ENCODE measurements around the gene AMFR. TPM values are rescaled to one million over a fixed set of nuclear protein-coding genes. Genes with fewer than 3 reads are reported as not detected.

AMFR gene
- total and polyA plus RNA-seq, 8 donors, result 16.8 to 254 (median 68.2) TPM

- intact Hi-C loops (cut with DNase I; ENCODE audit: low total_unique reads), result no loop called here
- no peaks in the 10 kb centered on the region for H3K27me3 ChIP-seq
These were observed 55.0 kb downstream of the AMFR start for GRCh38 chr16:56370185-56370874.

GRCh38 chr16:56369202-56369601, 56.1 kb downstream of the AMFR start:
- Histone ChIP-seq H3K4me1 (peaks cover 0 to 49% (median 30%) of the 10 kb centered on the region in 4 donors), H3K27ac (peak overlapping the region in 4 of 5 donors; percentile 21 to 68 (median 50)), H3K36me3 (peaks cover 13 to 60% (median 46%) of the 10 kb centered on the region in 4 donors), H3K4me3 (no peak overlapping the region), H3K9me3 (no peaks in the 10 kb centered on the region), H3K27me3 (no peaks in the 10 kb centered on the region)
- DNase-seq, result peak in 1 of 2 donors; percentile 80
- TF ChIP-seq POLR2A (IDR thresholded peaks at IDR 0.05) (no peak), CTCF (IDR thresholded peaks at IDR 0.05) (no peak), POLR2AphosphoS5 (IDR thresholded peaks at IDR 0.05) (no peak), EP300 (IDR thresholded peaks at IDR 0.05) (no peak)
- 74 to 88% (median 80%) methylated on average over 5 of the region's 5 CpGs for WGBS, 5 donors
- intact Hi-C loops (cut with DNase I; ENCODE audit: low total_unique reads), result no loop called here

More at GRCh38 chr16:56370185-56370874, 55.0 kb downstream of the AMFR start:
- no peak for DNase-seq
- Histone ChIP-seq H3K4me3 (no peak overlapping the region), H3K36me3 (peaks cover 13 to 49% (median 40%) of the 10 kb centered on the region in 4 donors), H3K4me1 (peaks cover 0 to 49% (median 30%) of the 10 kb centered on the region in 4 donors), H3K9me3 (no peaks in the 10 kb centered on the region), H3K27ac (peak overlapping the region in 4 of 5 donors; percentile 39 to 68 (median 58))
- TF ChIP-seq EP300 (IDR thresholded peaks at IDR 0.05), result no peak
- TF ChIP-seq CTCF (IDR thresholded peaks at IDR 0.05), result no peak
- no peak for TF ChIP-seq POLR2A (IDR thresholded peaks at IDR 0.05)
- no peak for TF ChIP-seq POLR2AphosphoS5 (IDR thresholded peaks at IDR 0.05)
- 81 to 93% (median 88%) methylated on average over 2 of the region's 2 CpGs for WGBS, 5 donors

GRCh38 chr16:56368545-56368944, 56.8 kb downstream of the AMFR start:
- H3K4me3 ChIP-seq, result no peak overlapping the region
- H3K9me3 ChIP-seq, result no peaks in the 10 kb centered on the region
- 90 to 96% (median 92%) methylated on average over 2 of the region's 2 CpGs for WGBS, 5 donors
- intact Hi-C loops (cut with DNase I; ENCODE audit: low total_unique reads), result no loop called here
- peaks cover 19 to 62% (median 51%) of the 10 kb centered on the region in 4 donors for H3K36me3 ChIP-seq
- DNase-seq, result no peak
- H3K27ac ChIP-seq, result peak overlapping the region in 1 of 5 donors; percentile 68
- no peaks in the 10 kb centered on the region for H3K27me3 ChIP-seq
- peaks cover 0 to 46% (median 29%) of the 10 kb centered on the region in 4 donors for H3K4me1 ChIP-seq
- TF ChIP-seq EP300 (IDR thresholded peaks at IDR 0.05), result no peak
- TF ChIP-seq POLR2A (IDR thresholded peaks at IDR 0.05), result no peak
- TF ChIP-seq POLR2AphosphoS5 (IDR thresholded peaks at IDR 0.05), result no peak
- TF ChIP-seq CTCF (IDR thresholded peaks at IDR 0.05), result no peak

- TF ChIP-seq POLR2AphosphoS5 (IDR thresholded peaks at IDR 0.05) (no peak), CTCF (IDR thresholded peaks at IDR 0.05) (no peak), POLR2A (IDR thresholded peaks at IDR 0.05) (no peak), EP300 (IDR thresholded peaks at IDR 0.05) (no peak)
- peaks cover 27 to 66% (median 58%) of the 10 kb centered on the region in 4 donors for H3K36me3 ChIP-seq
These were observed 57.6 kb downstream of the AMFR start for GRCh38 chr16:56367764-56368163.

More at GRCh38 chr16:56367764-56368163, 57.6 kb downstream of the AMFR start:
- whole genome bisulfite sequencing, 5 donors, result 94 to 99% (median 95%) methylated on average over 6 of the region's 6 CpGs
- no peaks in the 10 kb centered on the region for H3K27me3 ChIP-seq
- H3K27ac ChIP-seq, result no peak overlapping the region
- H3K4me3 ChIP-seq, result no peak overlapping the region
- intact Hi-C loops (cut with DNase I; ENCODE audit: low total_unique reads), result no loop called here
- H3K9me3 ChIP-seq, result no peaks in the 10 kb centered on the region
- H3K4me1 ChIP-seq, result peaks cover 0 to 38% (median 25%) of the 10 kb centered on the region in 4 donors
- no peak for DNase-seq

All from stomach (tissue), 9 donors.